ENCODE data around the gene TUBGCP5. TPM values are rescaled to one million over a fixed set of nuclear protein-coding genes. Genes with fewer than 3 reads are reported as not detected.
"Not testable (repeated sequence)": the region's sequence is repeated elsewhere in the genome, so short reads cannot be mapped to it uniquely, and the experiment has no call there.

The TUBGCP5 gene
- total RNA-seq, 1 donor from 2014 or later, result 23.6 TPM

GRCh38 chr15:23057707-23058106, 18.3 kb upstream of the TUBGCP5 start:
- no peak overlapping the region for H3K4me3 ChIP-seq (ENCODE audit: low read depth, low read length)
- no peak for TF ChIP-seq CTCF (conservative IDR thresholded peaks at IDR 0.05; ENCODE audit: low read depth, low read length)
- no peak for DNase-seq (ENCODE audit: low read depth)

GRCh38 chr15:23055316-23055715, 15.9 kb upstream of the TUBGCP5 start:
- no peak overlapping the region for H3K4me3 ChIP-seq (ENCODE audit: low read depth, low read length)
- no peak for DNase-seq (ENCODE audit: low read depth)
- no peak for TF ChIP-seq CTCF (conservative IDR thresholded peaks at IDR 0.05; ENCODE audit: low read depth, low read length)

- no peak for DNase-seq (ENCODE audit: low read depth)
- no peak for TF ChIP-seq CTCF (conservative IDR thresholded peaks at IDR 0.05; ENCODE audit: low read depth, low read length)
- no peak overlapping the region for H3K4me3 ChIP-seq (ENCODE audit: low read depth, low read length)
Measured at GRCh38 chr15:23052522-23052921, 13.2 kb upstream of the TUBGCP5 start.

GRCh38 chr15:23050708-23051107, 11.3 kb upstream of the TUBGCP5 start:
- no peak for TF ChIP-seq CTCF (conservative IDR thresholded peaks at IDR 0.05; ENCODE audit: low read depth, low read length)
- no peak for DNase-seq (ENCODE audit: low read depth)
- H3K4me3 ChIP-seq (ENCODE audit: low read depth, low read length), result no peak overlapping the region

- no peak for DNase-seq (ENCODE audit: low read depth)
- no peak overlapping the region for H3K4me3 ChIP-seq (ENCODE audit: low read depth, low read length)
- TF ChIP-seq CTCF (conservative IDR thresholded peaks at IDR 0.05; ENCODE audit: low read depth, low read length), result no peak
Measured at GRCh38 chr15:23049984-23050628, 10.7 kb upstream of the TUBGCP5 start.

GRCh38 chr15:23048572-23049282, 9.4 kb upstream of the TUBGCP5 start:
- not testable (repeated sequence) for DNase-seq (ENCODE audit: low read depth); H3K4me3 ChIP-seq (ENCODE audit: low read depth, low read length)

GRCh38 chr15:23043987-23044386, 4.6 kb upstream of the TUBGCP5 start:
- DNase-seq (ENCODE audit: low read depth); H3K4me3 ChIP-seq (ENCODE audit: low read depth, low read length): not testable (repeated sequence)

- not testable (repeated sequence) for DNase-seq (ENCODE audit: low read depth); H3K4me3 ChIP-seq (ENCODE audit: low read depth, low read length)
Measured at GRCh38 chr15:23043535-23043934, 4.2 kb upstream of the TUBGCP5 start.

GRCh38 chr15:23041736-23042135, 2.4 kb upstream of the TUBGCP5 start:
- not testable (repeated sequence) for DNase-seq (ENCODE audit: low read depth); H3K4me3 ChIP-seq (ENCODE audit: low read depth, low read length)

All from epithelial cell of proximal tubule (primary cell).